WTC11 (cell line): ENCODE data around the gene PDGFRB. TPM values are rescaled to one million over a fixed set of nuclear protein-coding genes. Genes with fewer than 3 reads are reported as not detected.

ENCODE experiments used
- ATAC-seq: fragments of 200-7000 bp; cut with Tn5 transposase; 2 replicates; pipeline ENCODE4 v1.10.0; 2021; ENCODE audit warnings: mild to moderate bottlenecking, moderate library complexity
- CTCF ChIA-PET: fragments of 300-600 bp; sonication (Branson Sonifier 250); formaldehyde crosslinking; loops from one replicate; lab custom pipeline; 2021; ENCODE audit warnings: antibody characterized with exemption; lab: Charles Lee
- POLR2A ChIA-PET: fragments of 350-600 bp; sonication (Branson Sonifier 250); formaldehyde crosslinking; loops from one replicate; lab custom pipeline; 2021; ENCODE audit warnings: antibody characterized with exemption; lab: Charles Lee
- DNase-seq: peaks from one replicate; pipeline ENCODE4 v3.0.0; 2021; ENCODE audit warnings: low spot score
- H3K27ac Mint-ChIP-seq: 2 replicates; pipeline ENCODE4 v1.8.0; 2021; ENCODE audit warnings: mixed read lengths
- H3K27me3 Mint-ChIP-seq: 2 replicates; pipeline ENCODE4 v1.8.0; 2021; ENCODE audit warnings: low read depth, mild to moderate bottlenecking, moderate library complexity, mixed read lengths
- H3K36me3 Mint-ChIP-seq: 2 replicates; pipeline ENCODE4 v1.8.0; 2021; ENCODE audit warnings: mixed read lengths
- H3K4me1 Mint-ChIP-seq: 2 replicates; pipeline ENCODE4 v1.8.0; 2022; ENCODE audit warnings: mixed read lengths
- H3K4me3 Mint-ChIP-seq: 2 replicates; pipeline ENCODE4 v1.8.0; 2021; ENCODE audit warnings: mild to moderate bottlenecking, moderate library complexity, mixed read lengths
- H3K9me3 Mint-ChIP-seq: 2 replicates; pipeline ENCODE4 v1.8.0; 2021; ENCODE audit warnings: mixed read lengths
- CBFB ChIP-seq: sonication (generic); formaldehyde crosslinking; IDR thresholded peaks from 2 replicates; pipeline ENCODE4 v1.8.1; 2022; ENCODE audit warnings: mild to moderate bottlenecking, low read depth, missing genetic modification reagents
- CDX4 ChIP-seq: fragments of 250-450 bp; sonication (Bioruptor Pico); IDR thresholded peaks from 2 replicates; pipeline ENCODE4 v1.9.0; 2021; ENCODE audit warnings: moderate library complexity, mild to moderate bottlenecking, inconsistent platforms, borderline replicate concordance
- CTCF ChIP-seq: fragments of 200-600 bp; IDR thresholded peaks from 2 replicates; pipeline ENCODE4 v1.8.0; 2022; ENCODE audit warnings: antibody characterized with exemption
- ESRRA ChIP-seq: sonication (generic); formaldehyde crosslinking; IDR thresholded peaks from 2 replicates; pipeline ENCODE4 v1.8.1; 2022; ENCODE audit warnings: mild to moderate bottlenecking, missing genetic modification reagents, borderline replicate concordance
- ETV6 ChIP-seq: sonication (generic); formaldehyde crosslinking; IDR thresholded peaks from 2 replicates; pipeline ENCODE4 v1.8.1; 2022; ENCODE audit warnings: mild to moderate bottlenecking, missing genetic modification reagents
- FOXK1 ChIP-seq: sonication (generic); formaldehyde crosslinking; IDR thresholded peaks from 2 replicates; pipeline ENCODE4 v1.8.0; 2022; ENCODE audit warnings: mild to moderate bottlenecking, moderate library complexity, missing genetic modification reagents
- FOXP1 ChIP-seq: sonication (generic); formaldehyde crosslinking; IDR thresholded peaks from 2 replicates; pipeline ENCODE4 v1.8.0; 2022; ENCODE audit warnings: missing genetic modification reagents, mild to moderate bottlenecking, moderate library complexity, borderline replicate concordance
- GABPB1 ChIP-seq: sonication (generic); formaldehyde crosslinking; IDR thresholded peaks from 2 replicates; pipeline ENCODE4 v1.8.1; 2023; ENCODE audit warnings: mild to moderate bottlenecking, missing genetic modification reagents
- IRF2 ChIP-seq: sonication (generic); formaldehyde crosslinking; IDR thresholded peaks from 2 replicates; pipeline ENCODE4 v1.8.0; 2022; ENCODE audit warnings: low read depth, missing genetic modification reagents, borderline replicate concordance
- MLX ChIP-seq: sonication (generic); formaldehyde crosslinking; IDR thresholded peaks from 2 replicates; pipeline ENCODE4 v1.8.1; 2023; ENCODE audit warnings: mild to moderate bottlenecking, missing genetic modification reagents, moderate library complexity
- NFE2L1 ChIP-seq: sonication (generic); formaldehyde crosslinking; IDR thresholded peaks from 2 replicates; pipeline ENCODE4 v1.8.1; 2023; ENCODE audit warnings: missing genetic modification reagents
- RELA ChIP-seq: sonication (generic); formaldehyde crosslinking; IDR thresholded peaks from 2 replicates; pipeline ENCODE4 v1.8.1; 2022; ENCODE audit warnings: missing genetic modification reagents, mild to moderate bottlenecking, borderline replicate concordance
- SMAD3 ChIP-seq: sonication (generic); formaldehyde crosslinking; IDR thresholded peaks from 2 replicates; pipeline ENCODE4 v1.8.0; 2022; ENCODE audit warnings: missing genetic modification reagents, mild to moderate bottlenecking, borderline replicate concordance
- TEAD1 ChIP-seq: sonication (generic); formaldehyde crosslinking; IDR thresholded peaks from 2 replicates; pipeline ENCODE4 v1.8.0; 2022; ENCODE audit warnings: mild to moderate bottlenecking, missing genetic modification reagents
- TEAD4 ChIP-seq: sonication (generic); formaldehyde crosslinking; IDR thresholded peaks from 2 replicates; pipeline ENCODE4 v1.8.0; 2022; ENCODE audit warnings: mild to moderate bottlenecking, missing genetic modification reagents
- ZBTB21 ChIP-seq: sonication (generic); formaldehyde crosslinking; IDR thresholded peaks from 2 replicates; pipeline ENCODE4 v1.8.1; 2023; ENCODE audit warnings: mild to moderate bottlenecking, missing genetic modification reagents, borderline replicate concordance
- ZNF396 ChIP-seq: fragments of 250-450 bp; sonication (Bioruptor Pico); IDR thresholded peaks from 2 replicates; pipeline ENCODE4 v1.8.0; 2021; ENCODE audit warnings: mild to moderate bottlenecking, moderate library complexity, borderline replicate concordance
- total RNA-seq: library from RNA; stranded (reverse); gene quantifications from 3 replicates; pipeline ENCODE4 v1.2.3, GENCODE V29; 2021
- TF ChIP-seq, protein P1 (sequence below): fragments of 250-450 bp; sonication (Bioruptor Pico); IDR thresholded peaks from 2 replicates; pipeline ENCODE4 v1.8.0; 2021; ENCODE audit warnings: mild to moderate bottlenecking
- TF ChIP-seq, protein P2 (sequence below): sonication (generic); formaldehyde crosslinking; IDR thresholded peaks from 2 replicates; pipeline ENCODE4 v1.8.0; 2022; ENCODE audit warnings: mild to moderate bottlenecking, missing genetic modification reagents

PDGFRB gene
- total RNA-seq, 1 experiment from 2014 or later = 5.1 TPM

GRCh38 chr5:150129454-150129812 lies 26.2 kb downstream of the PDGFRB start:
- Mint-ChIP-seq H3K36me3 (no peaks in the 10 kb centered on the region), H3K27ac (no peak overlapping the region), H3K4me1 (peaks cover 24% of the 10 kb centered on the region), H3K4me3 (no peak overlapping the region), H3K27me3 (peaks cover 33% of the 10 kb centered on the region), H3K9me3 (no peaks in the 10 kb centered on the region)
- ChIA-PET POLR2A (no interaction called here), CTCF (interaction anchor here (1.2 to 1.8 kb wide), 2 partner anchors 25 to 89 kb away, joined by 3 to 8 read pairs; no protein-coding TSS in a partner anchor)
- DNase-seq (no peak), ATAC-seq (no peak)
- no peak for TF ChIP-seq CDX4 (CRISPR knock-in tag)
- no peak for TF ChIP-seq SMAD3 (CRISPR knock-in tag)
- no peak for TF ChIP-seq NFE2L1
- TF ChIP-seq, protein P1, sequence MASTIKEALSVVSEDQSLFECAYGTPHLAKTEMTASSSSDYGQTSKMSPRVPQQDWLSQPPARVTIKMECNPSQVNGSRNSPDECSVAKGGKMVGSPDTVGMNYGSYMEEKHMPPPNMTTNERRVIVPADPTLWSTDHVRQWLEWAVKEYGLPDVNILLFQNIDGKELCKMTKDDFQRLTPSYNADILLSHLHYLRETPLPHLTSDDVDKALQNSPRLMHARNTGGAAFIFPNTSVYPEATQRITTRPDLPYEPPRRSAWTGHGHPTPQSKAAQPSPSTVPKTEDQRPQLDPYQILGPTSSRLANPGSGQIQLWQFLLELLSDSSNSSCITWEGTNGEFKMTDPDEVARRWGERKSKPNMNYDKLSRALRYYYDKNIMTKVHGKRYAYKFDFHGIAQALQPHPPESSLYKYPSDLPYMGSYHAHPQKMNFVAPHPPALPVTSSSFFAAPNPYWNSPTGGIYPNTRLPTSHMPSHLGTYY = no peak
- no peak for TF ChIP-seq ZBTB21
- TF ChIP-seq RELA (CRISPR knock-in tag) = no peak
- no peak for TF ChIP-seq ETV6 (CRISPR knock-in tag)
- TF ChIP-seq MLX = no peak
- TF ChIP-seq IRF2 (CRISPR knock-in tag) = no peak
- TF ChIP-seq ESRRA (CRISPR knock-in tag) = no peak
- TF ChIP-seq CTCF = no peak
- TF ChIP-seq FOXP1 (CRISPR knock-in tag) = no peak

DNA sequence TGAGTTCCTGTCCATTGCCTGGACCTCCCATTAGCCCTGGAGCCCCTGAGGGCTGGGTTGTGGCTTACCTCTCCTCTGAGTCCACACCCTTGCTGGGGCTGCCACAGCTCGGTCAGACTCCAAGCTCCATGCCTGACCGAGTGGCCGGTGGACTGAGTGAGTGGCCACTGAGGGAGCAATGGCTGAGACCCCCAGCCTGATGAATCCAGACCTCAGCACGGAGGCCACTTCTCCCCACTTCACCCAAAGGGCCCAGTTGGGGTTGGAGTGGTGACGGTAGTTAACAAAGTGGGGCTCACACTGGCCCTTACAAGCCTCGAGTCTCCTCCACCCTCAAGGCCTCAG lies 28.8 kb downstream of the PDGFRB start:
- Mint-ChIP-seq H3K4me3 (no peak overlapping the region), H3K27ac (no peak overlapping the region), H3K9me3 (no peaks in the 10 kb centered on the region), H3K4me1 (peaks cover 23% of the 10 kb centered on the region), H3K36me3 (no peaks in the 10 kb centered on the region), H3K27me3 (peaks cover 13% of the 10 kb centered on the region)
- ATAC-seq = no peak
- DNase-seq = no peak
- ChIA-PET CTCF (interaction anchor here (0.6 to 1.2 kb wide), 3 partner anchors 45 to 299 kb away, joined by 3 to 6 read pairs (median 3); no protein-coding TSS in a partner anchor), POLR2A (interaction anchor here (0.6 kb wide), 1 partner anchor 190 kb away, joined by 3 read pairs; no protein-coding TSS in a partner anchor)
- TF ChIP-seq FOXK1 (CRISPR knock-in tag) (no peak), GABPB1 (CRISPR knock-in tag) (no peak), ZNF396 (CRISPR knock-in tag) (no peak), TEAD4 (CRISPR knock-in tag) (no peak), CBFB (CRISPR knock-in tag) (no peak), TEAD1 (CRISPR knock-in tag) (no peak)
- TF ChIP-seq, protein P2, sequence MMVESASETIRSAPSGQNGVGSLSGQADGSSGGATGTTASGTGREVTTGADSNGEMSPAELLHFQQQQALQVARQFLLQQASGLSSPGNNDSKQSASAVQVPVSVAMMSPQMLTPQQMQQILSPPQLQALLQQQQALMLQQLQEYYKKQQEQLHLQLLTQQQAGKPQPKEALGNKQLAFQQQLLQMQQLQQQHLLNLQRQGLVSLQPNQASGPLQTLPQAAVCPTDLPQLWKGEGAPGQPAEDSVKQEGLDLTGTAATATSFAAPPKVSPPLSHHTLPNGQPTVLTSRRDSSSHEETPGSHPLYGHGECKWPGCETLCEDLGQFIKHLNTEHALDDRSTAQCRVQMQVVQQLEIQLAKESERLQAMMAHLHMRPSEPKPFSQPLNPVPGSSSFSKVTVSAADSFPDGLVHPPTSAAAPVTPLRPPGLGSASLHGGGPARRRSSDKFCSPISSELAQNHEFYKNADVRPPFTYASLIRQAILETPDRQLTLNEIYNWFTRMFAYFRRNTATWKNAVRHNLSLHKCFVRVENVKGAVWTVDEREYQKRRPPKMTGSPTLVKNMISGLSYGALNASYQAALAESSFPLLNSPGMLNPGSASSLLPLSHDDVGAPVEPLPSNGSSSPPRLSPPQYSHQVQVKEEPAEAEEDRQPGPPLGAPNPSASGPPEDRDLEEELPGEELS (CRISPR knock-in tag) = no peak
